Effector memory CD8-positive, alpha-beta T cell (primary cell): ENCODE measurements around the gene SIPA1L2.
A peak's percentile ranks its signal among the peaks of the same experiment; 100 is the strongest.
"Not testable (repeated sequence)": the region's sequence is repeated elsewhere in the genome, so short reads cannot be mapped to it uniquely, and the experiment has no call there.

Experiments
- ATAC-seq: fragments of 150-1000 bp; cut with Tn5 transposase; replicated peaks from 2 replicates; pipeline ENCODE4 v1.10.0; 2021; ENCODE audit warnings: mild to moderate bottlenecking, moderate library complexity
- DNase-seq, 3 experiments: peaks; one replicate each; pipeline ENCODE4 v3.0.0; 2021
- H3K27ac Mint-ChIP-seq, 2 donors: one replicate each; pipeline ENCODE4 v1.8.0; 2022; ENCODE audit warnings: mild to moderate bottlenecking in 2 of 2, mixed read lengths in 2 of 2, moderate library complexity in 2 of 2
- H3K27me3 Mint-ChIP-seq, 2 donors: one replicate each; pipeline ENCODE4 v1.8.0; 2022; ENCODE audit warnings: mixed read lengths in 2 of 2
- H3K36me3 Mint-ChIP-seq: one replicate; pipeline ENCODE4 v1.8.0; 2022; ENCODE audit warnings: mild to moderate bottlenecking, moderate library complexity, mixed read lengths; ENCODE audit not compliant: insufficient read depth
- H3K4me1 Mint-ChIP-seq, 2 donors: one replicate each; pipeline ENCODE4 v1.8.0; 2022; ENCODE audit warnings: low read depth in 2 of 2, mixed read lengths in 2 of 2
- H3K4me3 Mint-ChIP-seq, 2 donors: one replicate each; pipeline ENCODE4 v1.8.0; 2022; ENCODE audit warnings: mild to moderate bottlenecking in 2 of 2, mixed read lengths in 2 of 2, moderate library complexity in 2 of 2
- H3K9me3 Mint-ChIP-seq, 2 donors: one replicate each; pipeline ENCODE4 v1.8.0; 2022; ENCODE audit warnings: mixed read lengths in 2 of 2

SIPA1L2 gene

GRCh38 chr1:232617237-232617636, 12.7 kb downstream of the SIPA1L2 start:
- no peak for ATAC-seq
- H3K9me3 Mint-ChIP-seq = no peaks in the 10 kb centered on the region
- H3K27me3 Mint-ChIP-seq = no peaks in the 10 kb centered on the region
- no peak overlapping the region for H3K4me3 Mint-ChIP-seq
- H3K36me3 Mint-ChIP-seq = peaks cover 2% of the 10 kb centered on the region
- no peak overlapping the region for H3K27ac Mint-ChIP-seq
- no peak for DNase-seq
- peaks cover 12 to 17% of the 10 kb centered on the region in 2 donors for H3K4me1 Mint-ChIP-seq

GRCh38 chr1:232615306-232615800, 14.6 kb downstream of the SIPA1L2 start:
- Mint-ChIP-seq H3K27ac (no peak overlapping the region), H3K4me1 (peaks cover 12 to 14% of the 10 kb centered on the region in 2 donors), H3K4me3 (peak overlapping the region in 1 of 2 donors; percentile 36), H3K36me3 (peaks cover 2% of the 10 kb centered on the region), H3K9me3 (no peaks in the 10 kb centered on the region), H3K27me3 (no peaks in the 10 kb centered on the region)
- no peak for DNase-seq
- ATAC-seq = no peak

- H3K4me3 Mint-ChIP-seq = peak overlapping the region in 1 of 2 donors; percentile 36
- peaks cover 2% of the 10 kb centered on the region for H3K36me3 Mint-ChIP-seq
- peaks cover 12 to 14% of the 10 kb centered on the region in 2 donors for H3K4me1 Mint-ChIP-seq
- no peaks in the 10 kb centered on the region for H3K9me3 Mint-ChIP-seq
- H3K27me3 Mint-ChIP-seq = no peaks in the 10 kb centered on the region
- ATAC-seq (no peak), DNase-seq (no peak)
- H3K27ac Mint-ChIP-seq = no peak overlapping the region
Measured at GRCh38 chr1:232614811-232615210, 15.1 kb downstream of the SIPA1L2 start.

GRCh38 chr1:232613752-232614381, 16.1 kb downstream of the SIPA1L2 start:
- Mint-ChIP-seq H3K4me3 (peak overlapping the region in 1 of 2 donors; percentile 29), H3K27me3 (no peaks in the 10 kb centered on the region), H3K27ac (peak overlapping the region in 1 of 2 donors; percentile 66), H3K4me1 (peaks cover 12 to 14% of the 10 kb centered on the region in 2 donors), H3K36me3 (peaks cover 2% of the 10 kb centered on the region), H3K9me3 (no peaks in the 10 kb centered on the region)
- ATAC-seq (peak; percentile 53), DNase-seq (no peak)

- H3K4me3 Mint-ChIP-seq, DNase-seq, H3K9me3 Mint-ChIP-seq, ATAC-seq, H3K36me3 Mint-ChIP-seq, H3K27ac Mint-ChIP-seq, H3K27me3 Mint-ChIP-seq: not testable (repeated sequence)
- peaks cover 12 to 16% of the 10 kb centered on the region in 2 donors for H3K4me1 Mint-ChIP-seq
Measured at GRCh38 chr1:232612836-232613235, 17.1 kb downstream of the SIPA1L2 start.

GRCh38 chr1:232611834-232612233, 18.1 kb downstream of the SIPA1L2 start:
- DNase-seq = no peak
- ATAC-seq = no peak
- Mint-ChIP-seq H3K9me3 (no peaks in the 10 kb centered on the region), H3K36me3 (peaks cover 2% of the 10 kb centered on the region), H3K27me3 (no peaks in the 10 kb centered on the region), H3K4me1 (peaks cover 12 to 16% of the 10 kb centered on the region in 2 donors), H3K27ac (no peak overlapping the region), H3K4me3 (no peak overlapping the region)

- ATAC-seq, H3K4me3 Mint-ChIP-seq, H3K36me3 Mint-ChIP-seq, H3K27ac Mint-ChIP-seq, DNase-seq, H3K27me3 Mint-ChIP-seq, H3K9me3 Mint-ChIP-seq: not testable (repeated sequence)
- H3K4me1 Mint-ChIP-seq = peaks cover 12 to 16% of the 10 kb centered on the region in 2 donors
Measured at GRCh38 chr1:232610902-232611745, 18.8 kb downstream of the SIPA1L2 start.

- peaks cover 12 to 16% of the 10 kb centered on the region in 2 donors for H3K4me1 Mint-ChIP-seq
Measured at GRCh38 chr1:232610192-232610901, 19.6 kb downstream of the SIPA1L2 start.

GRCh38 chr1:232608427-232608826, 21.5 kb downstream of the SIPA1L2 start:
- ATAC-seq (peak; percentile 24), DNase-seq (no peak)
- Mint-ChIP-seq H3K27me3 (no peaks in the 10 kb centered on the region), H3K27ac (no peak overlapping the region), H3K36me3 (no peaks in the 10 kb centered on the region), H3K4me1 (peaks cover 4 to 8% of the 10 kb centered on the region in 2 donors), H3K4me3 (no peak overlapping the region), H3K9me3 (no peaks in the 10 kb centered on the region)

More at GRCh38 chr1:232610192-232610901, 19.6 kb downstream of the SIPA1L2 start:
- H3K36me3 Mint-ChIP-seq = no peaks in the 10 kb centered on the region
- H3K9me3 Mint-ChIP-seq = no peaks in the 10 kb centered on the region
- H3K4me3 Mint-ChIP-seq = no peak overlapping the region
- ATAC-seq (no peak), DNase-seq (no peak)
- no peak overlapping the region for H3K27ac Mint-ChIP-seq
- H3K27me3 Mint-ChIP-seq = no peaks in the 10 kb centered on the region

- ATAC-seq (no peak), DNase-seq (no peak)
- Mint-ChIP-seq H3K27me3 (no peaks in the 10 kb centered on the region), H3K4me3 (no peak overlapping the region), H3K27ac (no peak overlapping the region), H3K36me3 (peaks cover 3% of the 10 kb centered on the region), H3K4me1 (peaks cover 23 to 26% of the 10 kb centered on the region in 2 donors), H3K9me3 (no peaks in the 10 kb centered on the region)
Measured at GRCh38 chr1:232602622-232603021, 27.3 kb downstream of the SIPA1L2 start.

- ATAC-seq (peak; percentile 78), DNase-seq (no peak)
- H3K27me3 Mint-ChIP-seq = no peaks in the 10 kb centered on the region
- H3K4me3 Mint-ChIP-seq = peak overlapping the region; percentile 37 to 40
- H3K4me1 Mint-ChIP-seq = peaks cover 34 to 38% of the 10 kb centered on the region in 2 donors
- H3K27ac Mint-ChIP-seq = peak overlapping the region; percentile 64 to 88
- H3K36me3 Mint-ChIP-seq = peaks cover 5% of the 10 kb centered on the region
- no peaks in the 10 kb centered on the region for H3K9me3 Mint-ChIP-seq
Measured at GRCh38 chr1:232600424-232601258, 29.3 kb downstream of the SIPA1L2 start.

- no peaks in the 10 kb centered on the region for H3K9me3 Mint-ChIP-seq
- ATAC-seq (no peak), DNase-seq (no peak)
- H3K36me3 Mint-ChIP-seq = peaks cover 5% of the 10 kb centered on the region
- peak overlapping the region; percentile 64 to 88 for H3K27ac Mint-ChIP-seq
- H3K27me3 Mint-ChIP-seq = no peaks in the 10 kb centered on the region
- peaks cover 34 to 38% of the 10 kb centered on the region in 2 donors for H3K4me1 Mint-ChIP-seq
- H3K4me3 Mint-ChIP-seq = peak overlapping the region; percentile 37 to 54
Measured at GRCh38 chr1:232599178-232600041, 30.5 kb downstream of the SIPA1L2 start.
